ENCODE data around the gene KHDC1. TPM values are rescaled to one million over a fixed set of nuclear protein-coding genes. Genes with fewer than 3 reads are reported as not detected.
"Not testable (repeated sequence)": the region's sequence is repeated elsewhere in the genome, so short reads cannot be mapped to it uniquely, and the experiment has no call there.

Gene KHDC1
- total RNA-seq, 1 experiment from 2014 or later, result 9.6 TPM

GRCh38 chr6:73308712-73309534, 45.9 kb upstream of the KHDC1 start:
- ChIA-PET POLR2A (interaction anchor here (1.7 kb wide), 1 partner anchor 18 kb away, joined by 5 read pairs; no protein-coding TSS in a partner anchor), CTCF (interaction anchor here (0.6 to 1.8 kb wide), 5 partner anchors 15 to 80 kb away, joined by 3 to 13 read pairs (median 4); no protein-coding TSS in a partner anchor)
- H3K9me3 ChIP-seq (ENCODE audit: control insufficient read depth, insufficient read depth, low read depth, low read length), result no peaks in the 10 kb centered on the region
- peaks cover 8% of the 10 kb centered on the region; the same call in 1 of the 2 replicates for H3K4me1 ChIP-seq (ENCODE audit: control insufficient read depth, insufficient read depth, low read length)
- no peaks in the 10 kb centered on the region for H3K36me3 ChIP-seq (ENCODE audit: control insufficient read depth, insufficient read depth, low read length)
- no TSS peak for BruUV-seq (replicated peaks)
- in situ Hi-C loops (cut with HindIII; ENCODE audit: low pct_unique_long_range_greater_than_20kb, low sequenced_read_pairs) (no loop called here), intact Hi-C loops (cut with micrococcal nuclease; ENCODE audit: unreplicated experiment) (no loop called here)
- peak; percentile 42 for DNase-seq (ENCODE audit: low read depth, low spot score)
- peak; percentile 57 for ATAC-seq
- H3K27me3 ChIP-seq (ENCODE audit: control insufficient read depth, insufficient read depth, low read length), result no peaks in the 10 kb centered on the region
- peak overlapping the region; percentile 82 to 94 for H3K4me3 ChIP-seq (ENCODE audit: low read depth in 2 of 2, low read length in 2 of 2)
- no peak for TF ChIP-seq TCF7L2 (IDR thresholded peaks at IDR 0.05; ENCODE audit: low read depth, low read length)
- TF ChIP-seq SIN3A (IDR thresholded peaks at IDR 0.05; ENCODE audit: borderline replicate concordance, insufficient read depth, low read depth, low read length), result no peak
- TF ChIP-seq POLR2AphosphoS5 (IDR thresholded peaks at IDR 0.05; ENCODE audit: low read depth, low read length), result no peak
- TF ChIP-seq REST (IDR thresholded peaks at IDR 0.05; ENCODE audit: insufficient read depth in 1 of 2, low read depth in 2 of 2, low read length in 1 of 2), result no peak
- TF ChIP-seq, protein P1, sequence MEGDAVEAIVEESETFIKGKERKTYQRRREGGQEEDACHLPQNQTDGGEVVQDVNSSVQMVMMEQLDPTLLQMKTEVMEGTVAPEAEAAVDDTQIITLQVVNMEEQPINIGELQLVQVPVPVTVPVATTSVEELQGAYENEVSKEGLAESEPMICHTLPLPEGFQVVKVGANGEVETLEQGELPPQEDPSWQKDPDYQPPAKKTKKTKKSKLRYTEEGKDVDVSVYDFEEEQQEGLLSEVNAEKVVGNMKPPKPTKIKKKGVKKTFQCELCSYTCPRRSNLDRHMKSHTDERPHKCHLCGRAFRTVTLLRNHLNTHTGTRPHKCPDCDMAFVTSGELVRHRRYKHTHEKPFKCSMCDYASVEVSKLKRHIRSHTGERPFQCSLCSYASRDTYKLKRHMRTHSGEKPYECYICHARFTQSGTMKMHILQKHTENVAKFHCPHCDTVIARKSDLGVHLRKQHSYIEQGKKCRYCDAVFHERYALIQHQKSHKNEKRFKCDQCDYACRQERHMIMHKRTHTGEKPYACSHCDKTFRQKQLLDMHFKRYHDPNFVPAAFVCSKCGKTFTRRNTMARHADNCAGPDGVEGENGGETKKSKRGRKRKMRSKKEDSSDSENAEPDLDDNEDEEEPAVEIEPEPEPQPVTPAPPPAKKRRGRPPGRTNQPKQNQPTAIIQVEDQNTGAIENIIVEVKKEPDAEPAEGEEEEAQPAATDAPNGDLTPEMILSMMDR (IDR thresholded peaks at IDR 0.05), result no peak; the same call in 1 of the 2 replicates
- H3K27ac ChIP-seq (ENCODE audit: low read length), result peak overlapping the region; percentile 94

GRCh38 chr6:73303773-73304172, 40.8 kb upstream of the KHDC1 start:
- H3K27ac ChIP-seq (ENCODE audit: low read length); POLR2A ChIA-PET; BruUV-seq (replicated peaks); in situ Hi-C loops (cut with HindIII; ENCODE audit: low pct_unique_long_range_greater_than_20kb, low sequenced_read_pairs); intact Hi-C loops (cut with micrococcal nuclease; ENCODE audit: unreplicated experiment); H3K4me3 ChIP-seq (ENCODE audit: low read depth in 2 of 2, low read length in 2 of 2); DNase-seq (ENCODE audit: low read depth, low spot score); H3K27me3 ChIP-seq (ENCODE audit: control insufficient read depth, insufficient read depth, low read length); H3K36me3 ChIP-seq (ENCODE audit: control insufficient read depth, insufficient read depth, low read length); ATAC-seq; H3K4me1 ChIP-seq (ENCODE audit: control insufficient read depth, insufficient read depth, low read length); H3K9me3 ChIP-seq (ENCODE audit: control insufficient read depth, insufficient read depth, low read depth, low read length); CTCF ChIA-PET: not testable (repeated sequence)

- no TSS peak for BruUV-seq (replicated peaks)
These were observed 39.3 kb upstream of the KHDC1 start for GRCh38 chr6:73302339-73302738.

More at GRCh38 chr6:73302339-73302738, 39.3 kb upstream of the KHDC1 start:
- Histone ChIP-seq H3K4me1 (ENCODE audit: control insufficient read depth, insufficient read depth, low read length) (no peaks in the 10 kb centered on the region), H3K36me3 (ENCODE audit: control insufficient read depth, insufficient read depth, low read length) (peaks cover 3% of the 10 kb centered on the region; the same call in 1 of the 2 replicates), H3K27me3 (ENCODE audit: control insufficient read depth, insufficient read depth, low read length) (no peaks in the 10 kb centered on the region), H3K4me3 (ENCODE audit: low read depth in 2 of 2, low read length in 2 of 2) (no peak overlapping the region), H3K27ac (ENCODE audit: low read length) (no peak overlapping the region), H3K9me3 (ENCODE audit: control insufficient read depth, insufficient read depth, low read depth, low read length) (no peaks in the 10 kb centered on the region)
- POLR2A ChIA-PET, result no interaction called here
- CTCF ChIA-PET, result interaction anchor here (0.6 kb wide), 1 partner anchor 85 kb away, joined by 8 read pairs; no protein-coding TSS in a partner anchor
- DNase-seq (ENCODE audit: low read depth, low spot score), result no peak
- in situ Hi-C loops (cut with HindIII; ENCODE audit: low pct_unique_long_range_greater_than_20kb, low sequenced_read_pairs) (no loop called here), intact Hi-C loops (cut with micrococcal nuclease; ENCODE audit: unreplicated experiment) (no loop called here)
- ATAC-seq, result no peak
- no peak for TF ChIP-seq TCF7L2 (IDR thresholded peaks at IDR 0.05; ENCODE audit: low read depth, low read length)
- no peak for TF ChIP-seq REST (IDR thresholded peaks at IDR 0.05; ENCODE audit: insufficient read depth in 1 of 2, low read depth in 2 of 2, low read length in 1 of 2)
- TF ChIP-seq SIN3A (IDR thresholded peaks at IDR 0.05; ENCODE audit: borderline replicate concordance, insufficient read depth, low read depth, low read length), result no peak
- TF ChIP-seq, protein P1 (IDR thresholded peaks at IDR 0.05), result no peak
- no peak for TF ChIP-seq POLR2AphosphoS5 (IDR thresholded peaks at IDR 0.05; ENCODE audit: low read depth, low read length)

Measured in Panc1 (cell line).